Ectodermal cell (in vitro differentiated cells): ENCODE results near the gene WIPF1.

Source experiments
- H3K27ac ChIP-seq: 2 replicates; pipeline ENCODE4 v1.7.0; 2013; ENCODE audit warnings: mild to moderate bottlenecking, low read depth, low read length; ENCODE audit not compliant: insufficient read depth, poor library complexity, severe bottlenecking
- H3K27me3 ChIP-seq: 2 replicates; pipeline ENCODE4 v1.7.0; 2013; ENCODE audit warnings: mild to moderate bottlenecking, low read length; ENCODE audit not compliant: insufficient read depth, control insufficient read depth, poor library complexity, severe bottlenecking
- H3K36me3 ChIP-seq: one replicate; pipeline ENCODE4 v1.7.0; 2013; ENCODE audit warnings: low read length; ENCODE audit not compliant: control insufficient read depth, insufficient read depth
- H3K4me1 ChIP-seq: one replicate; pipeline ENCODE4 v1.7.0; 2013; ENCODE audit warnings: low read length; ENCODE audit not compliant: control insufficient read depth, insufficient read depth
- H3K4me3 ChIP-seq: 2 replicates; pipeline ENCODE4 v1.7.0; 2013; ENCODE audit warnings: low read depth, low read length, control low read depth; ENCODE audit not compliant: insufficient read depth
- H3K9me3 ChIP-seq: 2 replicates; pipeline ENCODE4 v1.7.0; 2013; ENCODE audit warnings: mild to moderate bottlenecking, low read length, moderate library complexity; ENCODE audit not compliant: control insufficient read depth
- WGBS, 2 experiments: methylation state at CpG; one replicate each; pipeline ENCODE4 v1.1.7; 2013; ENCODE audit warnings: missing lambda C conversion rate in 2 of 2; 5-methylcytosine and 5-hydroxymethylcytosine counted together

WIPF1 gene

GRCh38 chr2:174544802-174545201 lies 52.8 kb downstream of the WIPF1 start:
- H3K4me1 ChIP-seq: no peaks in the 10 kb centered on the region
- no peaks in the 10 kb centered on the region for H3K9me3 ChIP-seq
- no peaks in the 10 kb centered on the region for H3K36me3 ChIP-seq
- no peak overlapping the region for H3K4me3 ChIP-seq
- no peak overlapping the region for H3K27ac ChIP-seq
- H3K27me3 ChIP-seq: no peaks in the 10 kb centered on the region
- 89 to 92% methylated on average over 5 of the region's 5 CpGs for WGBS, 2 experiments

GRCh38 chr2:174544156-174544555 lies 53.4 kb downstream of the WIPF1 start:
- Histone ChIP-seq H3K27ac (no peak overlapping the region), H3K36me3 (no peaks in the 10 kb centered on the region), H3K27me3 (no peaks in the 10 kb centered on the region), H3K9me3 (no peaks in the 10 kb centered on the region), H3K4me1 (no peaks in the 10 kb centered on the region), H3K4me3 (no peak overlapping the region)
- WGBS, 2 experiments: 90 to 93% methylated on average over 3 of the region's 3 CpGs

- WGBS, 2 experiments: 79 to 95% methylated on average over 5 of the region's 5 CpGs
- Histone ChIP-seq H3K36me3 (no peaks in the 10 kb centered on the region), H3K4me1 (no peaks in the 10 kb centered on the region), H3K9me3 (no peaks in the 10 kb centered on the region), H3K27ac (no peak overlapping the region), H3K4me3 (no peak overlapping the region), H3K27me3 (no peaks in the 10 kb centered on the region)
These were observed 56.7 kb downstream of the WIPF1 start for GRCh38 chr2:174540893-174541292.

GRCh38 chr2:174535757-174536703 lies 61.6 kb downstream of the WIPF1 start:
- Histone ChIP-seq H3K4me3 (no peak overlapping the region), H3K4me1 (no peaks in the 10 kb centered on the region), H3K27me3 (no peaks in the 10 kb centered on the region), H3K36me3 (no peaks in the 10 kb centered on the region), H3K27ac (no peak overlapping the region), H3K9me3 (no peaks in the 10 kb centered on the region)
- 88 to 92% methylated on average over 10 to 11 of the region's 11 CpGs for WGBS, 2 experiments

GRCh38 chr2:174535083-174535482 lies 62.5 kb downstream of the WIPF1 start:
- Histone ChIP-seq H3K36me3 (no peaks in the 10 kb centered on the region), H3K9me3 (no peaks in the 10 kb centered on the region), H3K27ac (no peak overlapping the region), H3K27me3 (no peaks in the 10 kb centered on the region), H3K4me3 (no peak overlapping the region), H3K4me1 (no peaks in the 10 kb centered on the region)
- WGBS, 2 experiments: 88 to 99% methylated on average over 2 of the region's 3 CpGs

- Histone ChIP-seq H3K27ac (no peak overlapping the region), H3K9me3 (no peaks in the 10 kb centered on the region), H3K27me3 (no peaks in the 10 kb centered on the region), H3K36me3 (no peaks in the 10 kb centered on the region), H3K4me1 (no peaks in the 10 kb centered on the region), H3K4me3 (no peak overlapping the region)
- 92 to 96% methylated on average over 4 of the region's 4 CpGs for WGBS, 2 experiments
These were observed 67.7 kb downstream of the WIPF1 start for GRCh38 chr2:174529916-174530315.

- Histone ChIP-seq H3K27ac (no peak overlapping the region), H3K36me3 (no peaks in the 10 kb centered on the region), H3K4me1 (no peaks in the 10 kb centered on the region), H3K9me3 (no peaks in the 10 kb centered on the region), H3K4me3 (no peak overlapping the region), H3K27me3 (no peaks in the 10 kb centered on the region)
- 90 to 97% methylated on average over 1 to 2 of the region's 3 CpGs for WGBS, 2 experiments
These were observed 69.6 kb downstream of the WIPF1 start for GRCh38 chr2:174527959-174528358.

GRCh38 chr2:174527101-174527721 lies 70.4 kb downstream of the WIPF1 start:
- no peaks in the 10 kb centered on the region for H3K4me1 ChIP-seq
- no peak overlapping the region for H3K27ac ChIP-seq
- no peak overlapping the region for H3K4me3 ChIP-seq
- H3K9me3 ChIP-seq: no peaks in the 10 kb centered on the region
- no peaks in the 10 kb centered on the region for H3K27me3 ChIP-seq
- 90 to 94% methylated on average over 3 of the region's 3 CpGs for WGBS, 2 experiments
- no peaks in the 10 kb centered on the region for H3K36me3 ChIP-seq

GRCh38 chr2:174524527-174524926 lies 73.1 kb downstream of the WIPF1 start:
- H3K4me1 ChIP-seq: no peaks in the 10 kb centered on the region
- no peaks in the 10 kb centered on the region for H3K27me3 ChIP-seq
- no peak overlapping the region for H3K27ac ChIP-seq
- H3K4me3 ChIP-seq: no peak overlapping the region
- no peaks in the 10 kb centered on the region for H3K9me3 ChIP-seq
- WGBS, 2 experiments: 95 to 97% methylated on average over 2 of the region's 2 CpGs
- no peaks in the 10 kb centered on the region for H3K36me3 ChIP-seq

- H3K4me3 ChIP-seq: no peak overlapping the region
- H3K27ac ChIP-seq: no peak overlapping the region
- H3K36me3 ChIP-seq: no peaks in the 10 kb centered on the region
- 84% methylated on average over 3 of the region's 3 CpGs for WGBS, 2 experiments
- no peaks in the 10 kb centered on the region for H3K4me1 ChIP-seq
- H3K9me3 ChIP-seq: no peaks in the 10 kb centered on the region
- H3K27me3 ChIP-seq: no peaks in the 10 kb centered on the region
These were observed 75.1 kb downstream of the WIPF1 start for GRCh38 chr2:174522553-174522952.
